Type B pancreatic cell (in vitro differentiated cells): ENCODE data around the gene AGBL3. TPM values are rescaled to one million over a fixed set of nuclear protein-coding genes. Genes with fewer than 3 reads are reported as not detected.

ENCODE experiments used
- DNase-seq: peaks from one replicate; pipeline ENCODE4 v3.0.0; 2021; ENCODE audit warnings: mixed read lengths; ENCODE audit not compliant: unreplicated experiment; ENCODE audit errors: extremely low spot score
- H3K27ac Mint-ChIP-seq: 2 replicates; pipeline ENCODE4 v1.8.0; 2021; ENCODE audit warnings: mild to moderate bottlenecking, mixed read lengths
- H3K27me3 Mint-ChIP-seq: 2 replicates; pipeline ENCODE4 v1.8.0; 2021; ENCODE audit warnings: mixed read lengths
- H3K36me3 Mint-ChIP-seq: 2 replicates; pipeline ENCODE4 v1.8.0; 2021; ENCODE audit warnings: mixed read lengths
- H3K4me1 Mint-ChIP-seq: one replicate; pipeline ENCODE4 v1.8.0; 2021; ENCODE audit warnings: mixed read lengths; ENCODE audit not compliant: unreplicated experiment
- H3K4me3 Mint-ChIP-seq: 2 replicates; pipeline ENCODE4 v1.8.0; 2021; ENCODE audit warnings: mild to moderate bottlenecking, mixed read lengths
- H3K9me3 Mint-ChIP-seq: 2 replicates; pipeline ENCODE4 v1.8.0; 2021; ENCODE audit warnings: mixed read lengths
- total RNA-seq: library from RNA; stranded (reverse); gene quantifications from 2 replicates; pipeline ENCODE4 v1.2.1, GENCODE V29; 2021; ENCODE audit warnings: low replicate concordance
- TF ChIP-seq, protein P1 (sequence below): fragments of 200-600 bp; sonication (generic); conservative IDR thresholded peaks from 2 replicates; pipeline ENCODE4 v1.5.0; 2021; ENCODE audit warnings: antibody characterized with exemption, mild to moderate bottlenecking

Gene AGBL3
- total RNA-seq, 1 donor from 2014 or later: 3.2 TPM

DNA sequence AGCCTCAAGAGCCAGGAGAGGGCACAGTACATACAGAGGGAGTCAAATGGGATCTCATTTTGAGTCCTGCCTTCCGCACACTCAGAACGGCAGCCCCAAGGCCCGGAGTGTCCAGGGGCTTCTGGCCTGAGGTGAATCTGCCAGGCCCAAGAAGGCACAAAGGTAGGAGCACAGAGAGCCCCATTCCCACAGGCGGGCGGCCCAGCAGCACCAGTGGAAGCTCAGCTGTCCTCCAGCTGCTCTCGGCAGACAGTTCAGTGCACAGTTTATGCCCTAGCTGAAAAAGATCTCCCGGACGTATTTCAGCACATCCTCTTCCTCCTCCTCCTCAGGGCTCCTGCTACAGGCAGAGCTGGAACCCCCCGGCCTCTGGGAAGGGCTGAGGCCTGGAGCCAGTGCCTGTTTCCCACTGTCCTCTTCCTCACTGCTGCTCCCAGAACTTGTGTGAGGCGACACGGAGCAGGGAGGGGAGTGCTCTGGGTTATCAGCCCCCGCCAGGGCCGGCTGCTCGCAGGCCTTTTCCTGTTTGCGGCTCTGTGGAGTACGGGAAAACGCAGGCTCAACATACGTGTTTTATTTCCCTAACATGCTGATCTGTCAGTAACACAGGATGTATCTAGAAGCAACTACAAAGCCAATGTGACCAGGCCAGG, 180.2 kb downstream of the AGBL3 start:
- Mint-ChIP-seq H3K36me3 (peaks cover 38% of the 10 kb centered on the region), H3K9me3 (peaks cover 5% of the 10 kb centered on the region), H3K27me3 (no peaks in the 10 kb centered on the region), H3K27ac (no peak overlapping the region), H3K4me3 (no peak overlapping the region), H3K4me1 (peaks cover 27% of the 10 kb centered on the region)
- TF ChIP-seq, protein P1, sequence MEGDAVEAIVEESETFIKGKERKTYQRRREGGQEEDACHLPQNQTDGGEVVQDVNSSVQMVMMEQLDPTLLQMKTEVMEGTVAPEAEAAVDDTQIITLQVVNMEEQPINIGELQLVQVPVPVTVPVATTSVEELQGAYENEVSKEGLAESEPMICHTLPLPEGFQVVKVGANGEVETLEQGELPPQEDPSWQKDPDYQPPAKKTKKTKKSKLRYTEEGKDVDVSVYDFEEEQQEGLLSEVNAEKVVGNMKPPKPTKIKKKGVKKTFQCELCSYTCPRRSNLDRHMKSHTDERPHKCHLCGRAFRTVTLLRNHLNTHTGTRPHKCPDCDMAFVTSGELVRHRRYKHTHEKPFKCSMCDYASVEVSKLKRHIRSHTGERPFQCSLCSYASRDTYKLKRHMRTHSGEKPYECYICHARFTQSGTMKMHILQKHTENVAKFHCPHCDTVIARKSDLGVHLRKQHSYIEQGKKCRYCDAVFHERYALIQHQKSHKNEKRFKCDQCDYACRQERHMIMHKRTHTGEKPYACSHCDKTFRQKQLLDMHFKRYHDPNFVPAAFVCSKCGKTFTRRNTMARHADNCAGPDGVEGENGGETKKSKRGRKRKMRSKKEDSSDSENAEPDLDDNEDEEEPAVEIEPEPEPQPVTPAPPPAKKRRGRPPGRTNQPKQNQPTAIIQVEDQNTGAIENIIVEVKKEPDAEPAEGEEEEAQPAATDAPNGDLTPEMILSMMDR: no peak
- DNase-seq: no peak

DNA sequence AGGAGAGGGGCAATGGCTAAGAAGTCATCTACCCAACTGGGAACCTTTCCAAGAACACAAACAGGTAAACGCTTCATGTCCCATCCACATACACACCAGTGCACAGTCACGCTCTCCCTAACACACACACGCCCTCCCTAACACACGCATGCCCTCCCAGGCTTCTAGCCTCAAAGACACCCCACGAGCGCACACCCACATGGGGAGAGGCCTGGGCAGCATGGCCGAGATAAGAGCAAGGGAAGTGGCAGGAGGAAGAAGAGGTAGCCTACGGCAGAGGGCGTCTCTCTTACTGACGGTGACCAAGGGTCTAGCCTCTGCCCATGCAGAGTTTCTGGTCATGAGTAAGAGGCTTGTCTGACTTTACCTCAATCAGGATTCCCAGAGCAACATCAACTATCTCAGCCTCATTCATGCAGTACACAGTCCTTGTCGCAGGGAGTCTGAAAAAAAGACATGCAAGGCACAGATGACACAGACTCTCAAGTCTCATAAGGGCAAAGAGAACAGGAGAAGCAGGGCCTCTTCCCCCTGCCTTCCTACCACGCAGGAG, 181.1 kb downstream of the AGBL3 start:
- H3K36me3 Mint-ChIP-seq: peaks cover 33% of the 10 kb centered on the region
- H3K4me1 Mint-ChIP-seq: peaks cover 26% of the 10 kb centered on the region
- H3K4me3 Mint-ChIP-seq: peak overlapping the region; percentile 59
- H3K9me3 Mint-ChIP-seq: peaks cover 5% of the 10 kb centered on the region
- H3K27ac Mint-ChIP-seq: no peak overlapping the region
- no peaks in the 10 kb centered on the region for H3K27me3 Mint-ChIP-seq
- TF ChIP-seq, protein P1: no peak
- no peak for DNase-seq

DNA sequence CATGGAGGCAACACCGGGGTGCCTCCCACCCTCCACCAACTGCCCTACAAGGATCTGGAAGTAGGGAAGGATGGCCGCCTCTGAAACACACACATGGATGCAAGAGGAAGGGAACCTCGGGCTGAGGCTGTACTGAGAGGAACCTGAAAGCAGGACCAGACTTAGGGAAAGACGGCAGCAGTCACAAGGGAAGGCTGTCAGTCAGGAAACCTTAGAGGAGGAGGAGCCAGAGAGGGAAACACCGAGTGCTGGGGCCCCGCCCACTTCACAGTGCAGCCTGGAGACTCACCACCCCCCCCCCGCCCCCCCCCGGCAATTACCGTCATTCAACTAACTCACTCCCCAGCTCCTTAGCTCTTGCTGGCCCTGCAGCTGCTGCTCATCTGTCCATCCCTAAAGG, 181.7 kb downstream of the AGBL3 start:
- peaks cover 28% of the 10 kb centered on the region for H3K36me3 Mint-ChIP-seq
- peaks cover 26% of the 10 kb centered on the region for H3K4me1 Mint-ChIP-seq
- H3K4me3 Mint-ChIP-seq: peak overlapping the region; percentile 52
- no peaks in the 10 kb centered on the region for H3K27me3 Mint-ChIP-seq
- TF ChIP-seq, protein P1: no peak
- H3K9me3 Mint-ChIP-seq: peaks cover 5% of the 10 kb centered on the region
- no peak overlapping the region for H3K27ac Mint-ChIP-seq
- DNase-seq: no peak

DNA sequence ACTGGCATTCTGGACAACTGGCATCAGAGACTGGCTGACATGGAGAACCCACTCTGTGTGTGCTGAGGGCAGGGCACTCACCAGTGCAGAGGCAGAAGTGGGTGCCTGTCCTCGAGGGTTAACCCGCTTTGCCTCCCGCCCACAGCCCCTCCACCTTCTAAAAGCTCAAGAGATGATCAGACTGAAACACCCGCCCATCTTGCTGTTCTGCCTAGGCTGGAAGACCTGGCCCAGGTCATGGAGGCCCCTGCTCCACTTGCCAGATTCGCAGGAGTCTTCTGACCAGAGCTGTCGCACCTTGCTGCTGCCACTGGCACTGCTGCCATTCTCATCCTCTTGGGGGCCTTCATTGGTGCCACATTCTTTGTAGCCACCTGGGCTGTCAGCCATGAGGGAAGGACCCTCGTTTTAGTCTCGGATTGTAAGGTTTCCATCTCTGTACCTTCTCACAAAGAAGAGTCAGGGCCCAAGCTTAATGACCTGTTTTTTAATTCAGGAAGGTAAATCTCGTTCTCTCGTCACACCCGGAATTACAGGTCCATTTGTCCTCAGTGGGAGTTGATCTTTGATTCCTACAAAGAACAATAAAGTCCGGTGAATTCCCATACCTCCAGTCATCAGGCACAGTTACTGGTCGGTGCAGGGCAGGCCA, 182.3 kb downstream of the AGBL3 start:
- Mint-ChIP-seq H3K4me3 (peak overlapping the region; percentile 92), H3K9me3 (peaks cover 5% of the 10 kb centered on the region), H3K27ac (no peak overlapping the region), H3K27me3 (no peaks in the 10 kb centered on the region), H3K4me1 (peaks cover 26% of the 10 kb centered on the region), H3K36me3 (peaks cover 27% of the 10 kb centered on the region)
- no peak for DNase-seq
- TF ChIP-seq, protein P1: no peak

DNA sequence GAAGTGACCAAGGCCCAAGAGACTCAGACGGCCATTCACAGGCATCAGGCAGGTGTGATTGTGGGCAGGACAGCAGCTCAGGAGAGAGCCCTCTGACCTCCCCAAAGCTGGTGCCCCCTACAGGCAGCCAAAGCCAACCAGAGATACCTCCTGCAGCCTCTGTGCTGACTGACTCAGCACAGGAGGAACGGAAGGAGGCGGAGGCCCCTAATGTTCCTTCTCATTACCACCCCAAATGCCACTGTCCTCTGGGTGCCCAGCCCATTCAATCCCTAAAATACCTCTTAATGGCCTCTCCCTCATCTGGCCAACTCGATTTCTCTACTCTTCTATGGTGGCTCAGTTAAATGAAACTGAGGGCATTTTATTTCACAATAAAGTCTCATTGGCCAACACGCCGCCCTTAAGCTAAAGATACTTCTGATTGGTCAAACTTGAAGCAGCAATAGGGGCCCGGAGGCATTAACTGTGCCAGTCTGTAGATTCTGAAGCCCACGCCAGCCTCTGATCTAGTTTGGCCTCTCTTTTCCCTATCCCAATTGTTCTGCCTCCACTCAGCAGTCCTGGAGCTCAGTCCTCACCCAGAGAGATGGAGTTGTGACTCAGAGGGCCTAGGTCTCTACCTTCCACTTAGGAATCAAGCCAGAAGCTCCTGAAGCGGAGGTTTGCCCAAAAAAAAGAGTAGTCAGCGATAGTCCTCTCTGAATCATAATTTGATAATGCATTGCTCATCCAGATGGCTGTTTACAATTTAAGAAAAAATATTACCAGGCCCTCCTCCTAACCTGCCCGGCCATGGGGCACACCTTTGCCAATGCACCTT, 183.0 kb downstream of the AGBL3 start:
- H3K27ac Mint-ChIP-seq: peak overlapping the region; percentile 81
- peaks cover 21% of the 10 kb centered on the region for H3K36me3 Mint-ChIP-seq
- H3K4me1 Mint-ChIP-seq: peaks cover 26% of the 10 kb centered on the region
- TF ChIP-seq, protein P1: peak; percentile 47
- no peaks in the 10 kb centered on the region for H3K27me3 Mint-ChIP-seq
- H3K4me3 Mint-ChIP-seq: peak overlapping the region; percentile 92
- DNase-seq: no peak
- H3K9me3 Mint-ChIP-seq: no peaks in the 10 kb centered on the region
